K562 (cell line): Measurements from ENCODE around the gene TRAPPC2L. TPM values are rescaled to one million over a fixed set of nuclear protein-coding genes. Genes with fewer than 3 reads are reported as not detected.

ENCODE experiments used
- ATAC-seq: fragments of 200-7000 bp; cut with Tn5 transposase; 3 replicates; pipeline ENCODE4 v1.9.1; 2020; ENCODE audit warnings: moderate library complexity
- BruUV-seq: library from RNA; stranded (reverse); fragments of 400-500 nt; replicated peaks from 2 replicates; lab custom pipeline; 2021; lab: Mats Ljungman, UMichigan
- CTCF ChIA-PET: fragments of 300-600 bp; formaldehyde crosslinking; extraction: SDS; loops from one replicate; lab custom pipeline; 2021; ENCODE audit warnings: low intra/inter-chr PET ratio; lab: Yijun Ruan, JAX
- POLR2A ChIA-PET: fragments of 300-600, 350-650 bp; sonication (Branson Sonifier 250); formaldehyde crosslinking; extraction: SDS; loops from one replicate; lab custom pipeline; 2021; ENCODE audit warnings: antibody characterized with exemption, inconsistent platforms; lab: Yijun Ruan, JAX
- DNase-seq, 4 experiments: peaks; one replicate each; pipeline versions ENCODE4 v3.0.0 to v3.0.0-alpha.2; 2011 to 2018; ENCODE audit warnings: low spot score in 3 of 4, mixed read lengths in 3 of 4; ENCODE audit errors: extremely low read depth in 1 of 4
- FAIRE-seq: peaks from 2 replicates; lab custom pipeline; 2011; peaks lifted over from hg19 to GRCh38; lab: Jason Lieb, UNC
- H2AFZ ChIP-seq: 2 replicates; pipeline ENCODE4 v1.6.0; 2011; ENCODE audit warnings: low read depth, low read length, control low read depth, inconsistent platforms
- H3K27ac ChIP-seq: fragments of 200-600 bp; 3 replicates; pipeline ENCODE4 v1.8.0; 2011; ENCODE audit warnings: low read depth, mild to moderate bottlenecking, control low read depth, inconsistent platforms, low read length, moderate library complexity, mixed read lengths; ENCODE audit errors: extremely low read depth
- H3K27me3 ChIP-seq, 2 experiments: fragments of 300-600 bp in 1 of 2; 2 replicates in 1 of 2; 3 replicates in 1 of 2; pipeline versions ENCODE4 v1.6.0 to v1.8.0; 2011; ENCODE audit warnings: inconsistent platforms in 2 of 2, low read length in 2 of 2, mild to moderate bottlenecking in 1 of 2, mixed read lengths in 1 of 2, moderate library complexity in 1 of 2; ENCODE audit not compliant: control insufficient read depth in 2 of 2, insufficient read depth in 2 of 2
- H3K36me3 ChIP-seq: fragments of 300-600 bp; 3 replicates; pipeline ENCODE4 v1.8.0; 2011; ENCODE audit warnings: mild to moderate bottlenecking, low read length, inconsistent platforms; ENCODE audit not compliant: control insufficient read depth, insufficient read depth
- H3K4me1 ChIP-seq, 2 experiments: fragments of 200-600 bp in 1 of 2; replicated peaks in 1 of 2; 2 replicates in 1 of 2; 3 replicates in 1 of 2; pipeline versions ENCODE4 v1.5.1 to v1.8.0; 2011; ENCODE audit warnings: inconsistent platforms in 2 of 2, low read length in 2 of 2, mild to moderate bottlenecking in 1 of 2, mixed read lengths in 1 of 2, moderate library complexity in 1 of 2; ENCODE audit not compliant: control insufficient read depth in 2 of 2, insufficient read depth in 2 of 2
- H3K4me2 ChIP-seq: 2 replicates; pipeline ENCODE4 v1.6.1; 2011; ENCODE audit warnings: low read length, control low read depth, inconsistent platforms, mixed read lengths; ENCODE audit not compliant: insufficient read depth
- H3K4me3 ChIP-seq: fragments of 200-600 bp; sonication (generic), shearing (Covaris generic); 2 replicates; pipeline ENCODE4 v1.5.1; 2016; ENCODE audit warnings: control low read depth, inconsistent platforms
- H3K79me2 ChIP-seq: fragments of 200-600 bp; 3 replicates; pipeline ENCODE4 v1.8.0; 2011; ENCODE audit warnings: low read length, inconsistent platforms; ENCODE audit not compliant: control insufficient read depth, insufficient read depth
- H3K9ac ChIP-seq, 2 experiments: 2 replicates each; pipeline versions ENCODE4 v1.6.0 to v1.6.1; 2011; ENCODE audit warnings: low read depth in 2 of 2, low read length in 2 of 2, control low read depth in 1 of 2, inconsistent platforms in 1 of 2, mild to moderate bottlenecking in 1 of 2, mixed read lengths in 1 of 2; ENCODE audit not compliant: insufficient read depth in 1 of 2
- H3K9me1 ChIP-seq: one replicate; pipeline ENCODE4 v1.6.0; 2011; ENCODE audit warnings: inconsistent platforms, mild to moderate bottlenecking, low read length, moderate library complexity; ENCODE audit not compliant: control insufficient read depth, insufficient read depth
- H3K9me3 ChIP-seq: replicated peaks from 2 replicates; pipeline ENCODE4 v1.5.1; 2011; ENCODE audit warnings: low read depth, low read length, inconsistent platforms; ENCODE audit not compliant: control insufficient read depth, insufficient read depth
- H4K20me1 ChIP-seq: replicated peaks from 2 replicates; pipeline ENCODE4 v1.6.1; 2011; ENCODE audit warnings: low read length, inconsistent platforms, mixed read lengths; ENCODE audit not compliant: control insufficient read depth, insufficient read depth
- E2F6 ChIP-seq, 2 experiments: IDR thresholded peaks; 2 replicates each; pipeline ENCODE4 v1.6.1; 2011; ENCODE audit warnings: borderline replicate concordance in 1 of 2, control low read depth in 1 of 2, low read depth in 1 of 2, low read length in 1 of 2, mild to moderate bottlenecking in 1 of 2, mixed read lengths in 1 of 2, moderate library complexity in 1 of 2; ENCODE audit not compliant: insufficient read depth in 1 of 2, insufficient read length in 1 of 2, poor library complexity in 1 of 2, severe bottlenecking in 1 of 2; ENCODE audit errors: extremely low read depth in 1 of 2
- POLR2A ChIP-seq: fragments of 450-650 bp; conservative IDR thresholded peaks from 2 replicates; pipeline ENCODE4 v1.6.1; 2016
- POLR2G ChIP-seq: fragments of 200-400 bp; formaldehyde crosslinking; IDR thresholded peaks from 2 replicates; pipeline ENCODE4 v1.6.1; 2017; ENCODE audit warnings: low read depth, mild to moderate bottlenecking, antibody characterized with exemption, low read length, moderate library complexity
- RBM22 ChIP-seq: fragments of 200-400 bp; formaldehyde crosslinking; IDR thresholded peaks from 2 replicates; pipeline ENCODE4 v1.6.1; 2018; ENCODE audit warnings: low read length, low read depth; ENCODE audit not compliant: poor library complexity, severe bottlenecking
- TAF9B ChIP-seq: fragments of 450-650 bp; IDR thresholded peaks from 2 replicates; pipeline ENCODE4 v1.6.1; 2018; ENCODE audit warnings: mild to moderate bottlenecking; ENCODE audit not compliant: partially characterized antibody
- ZNF165 ChIP-seq: fragments of 250-450 bp; sonication (Bioruptor Pico); IDR thresholded peaks from 2 replicates; pipeline ENCODE4 v1.4.0; 2020; ENCODE audit warnings: borderline replicate concordance
- ZNF436 ChIP-seq: fragments of 250-450, 450-650 bp; sonication (Bioruptor Pico); formaldehyde crosslinking; IDR thresholded peaks from 2 replicates; pipeline ENCODE4 v1.7.0; 2020; ENCODE audit warnings: mild to moderate bottlenecking
- WGBS: fragments of 100-300 bp; shearing (Covaris generic); methylation state at CpG from one replicate; pipeline ENCODE4 v1.1.6; 2016; ENCODE audit warnings: low coverage, mixed read lengths; ENCODE audit not compliant: insufficient coverage; ENCODE audit errors: missing lambda C conversion rate; 5-methylcytosine and 5-hydroxymethylcytosine counted together
- in situ Hi-C: fragments of 300-500 bp; cut with MboI; formaldehyde crosslinking; loops from 4 replicates; pipeline ENCODE4 v1.15.0; 2018; ENCODE audit warnings: inconsistent platforms, mixed read lengths
- intact Hi-C: fragments of 100-400 bp; cut with micrococcal nuclease; formaldehyde crosslinking; loops from 2 replicates; pipeline ENCODE4 v1.14.2; 2022
- polyA plus RNA-seq, 8 experiments: library from polyadenylated mRNA; depleted of rRNA in 4 of 8; stranded (reverse) in 5 of 8; unstranded in 3 of 8; fragments of >200 nt; fragmentation: Nextera tagmentation in 2 of 8; fragmentation: Illumina TruSeq in 1 of 8; extraction: Ambion mirVana in 2 of 8; extraction: Trizol in 1 of 8; gene quantifications; 2 replicates each; pipeline versions ENCODE4 v1.2.1 to v1.2.3, GENCODE V29; 2011 to 2014; ENCODE audit warnings: inconsistent platforms in 1 of 8, missing spikeins in 1 of 8
- total RNA-seq, 7 experiments: library from RNA; depleted of rRNA in 6 of 7; stranded (reverse); fragments of >200 nt in 6 of 7; fragmentation: Illumina TruSeq in 2 of 7; extraction: Trizol in 2 of 7; gene quantifications; 2 replicates each; pipeline versions ENCODE4 v1.2.1 to v1.2.3, GENCODE V29; 2011 to 2021; ENCODE audit warnings: low replicate concordance in 1 of 7
- TF ChIP-seq, protein P1 (sequence below): fragments of 250-450 bp; sonication (Bioruptor Pico); IDR thresholded peaks from 2 replicates; pipeline ENCODE4 v1.8.0; 2022; ENCODE audit warnings: moderate library complexity, mild to moderate bottlenecking, inconsistent platforms
- TF ChIP-seq, protein P2 (sequence below): sonication (generic); formaldehyde crosslinking; IDR thresholded peaks from 2 replicates; pipeline ENCODE4 v1.8.1; 2023; ENCODE audit warnings: mild to moderate bottlenecking, missing genetic modification reagents

Gene TRAPPC2L
- total and polyA plus RNA-seq, 9 of the 15 experiments (the other 6 are each of a cell fraction or from before 2014, with no cell fraction given): 60.4 to 398 (median 97.5) TPM

DNA sequence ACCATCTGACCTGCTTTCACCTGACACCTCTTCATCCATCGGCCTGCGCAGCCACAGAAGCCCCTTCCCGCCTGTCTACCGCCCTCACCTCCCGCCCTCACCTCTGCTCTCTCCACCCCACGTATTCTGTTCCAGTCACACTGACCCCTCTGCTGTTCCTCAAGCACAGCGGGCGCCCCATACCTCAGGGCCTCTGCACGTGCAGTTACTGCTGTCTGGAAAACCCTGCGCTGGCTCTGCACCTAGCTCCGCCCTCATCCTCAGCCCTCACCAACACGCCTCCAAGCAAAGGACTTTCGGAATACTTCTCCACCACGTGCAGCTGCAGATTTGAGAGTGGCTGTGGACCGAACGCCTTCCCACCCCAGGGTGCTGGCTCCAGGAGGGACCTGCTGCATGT is 34.2 kb downstream of the TRAPPC2L start:
- Histone ChIP-seq H3K9ac (no peak overlapping the region), H3K4me3 (no peak overlapping the region), H4K20me1 (no peaks in the 10 kb centered on the region)

More for the DNA sequence above, 34.2 kb downstream of the TRAPPC2L start:
- FAIRE-seq (no peak), DNase-seq (no peak), ATAC-seq (no peak)
- in situ Hi-C loops: no loop called here
- Histone ChIP-seq H3K79me2 (peaks cover 23% of the 10 kb centered on the region), H3K36me3 (peaks cover 86% of the 10 kb centered on the region), H3K4me2 (no peak overlapping the region), H3K4me1 (peaks cover 0 to 48% of the 10 kb centered on the region in 2 experiments; a peak in 3 of 5 replicates), H3K27me3 (no peaks in the 10 kb centered on the region), H3K9me1 (no peaks in the 10 kb centered on the region), H2AFZ (no peak overlapping the region), H3K9me3 (peaks cover 29% of the 10 kb centered on the region), H3K27ac (no peak overlapping the region)
- ChIA-PET POLR2A (no interaction called here), CTCF (no interaction called here)
- TF ChIP-seq RBM22 (peak; percentile 59), POLR2G (peak; percentile 47), E2F6 (IDR thresholded peaks at IDR 0.05; ENCODE audit: borderline replicate concordance in 1 of 2, extremely low read depth in 1 of 2, insufficient read depth in 1 of 2, insufficient read length in 1 of 2, low read depth in 1 of 2, low read length in 1 of 2, poor library complexity in 1 of 2, severe bottlenecking in 1 of 2) (peak in 1 of 2 experiments; percentile 4), POLR2A (peak; percentile 44; the same call in 1 of the 2 replicates), ZNF436 (no peak), TAF9B (no peak), ZNF165 (CRISPR knock-in tag) (no peak)
- TF ChIP-seq, protein P1, sequence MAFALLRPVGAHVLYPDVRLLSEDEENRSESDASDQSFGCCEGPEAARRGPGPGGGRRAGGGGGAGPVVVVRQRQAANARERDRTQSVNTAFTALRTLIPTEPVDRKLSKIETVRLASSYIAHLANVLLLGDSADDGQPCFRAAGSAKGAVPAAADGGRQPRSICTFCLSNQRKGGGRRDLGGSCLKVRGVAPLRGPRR (CRISPR knock-in tag): no peak
- TF ChIP-seq, protein P2, sequence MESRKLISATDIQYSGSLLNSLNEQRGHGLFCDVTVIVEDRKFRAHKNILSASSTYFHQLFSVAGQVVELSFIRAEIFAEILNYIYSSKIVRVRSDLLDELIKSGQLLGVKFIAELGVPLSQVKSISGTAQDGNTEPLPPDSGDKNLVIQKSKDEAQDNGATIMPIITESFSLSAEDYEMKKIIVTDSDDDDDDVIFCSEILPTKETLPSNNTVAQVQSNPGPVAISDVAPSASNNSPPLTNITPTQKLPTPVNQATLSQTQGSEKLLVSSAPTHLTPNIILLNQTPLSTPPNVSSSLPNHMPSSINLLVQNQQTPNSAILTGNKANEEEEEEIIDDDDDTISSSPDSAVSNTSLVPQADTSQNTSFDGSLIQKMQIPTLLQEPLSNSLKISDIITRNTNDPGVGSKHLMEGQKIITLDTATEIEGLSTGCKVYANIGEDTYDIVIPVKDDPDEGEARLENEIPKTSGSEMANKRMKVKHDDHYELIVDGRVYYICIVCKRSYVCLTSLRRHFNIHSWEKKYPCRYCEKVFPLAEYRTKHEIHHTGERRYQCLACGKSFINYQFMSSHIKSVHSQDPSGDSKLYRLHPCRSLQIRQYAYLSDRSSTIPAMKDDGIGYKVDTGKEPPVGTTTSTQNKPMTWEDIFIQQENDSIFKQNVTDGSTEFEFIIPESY: 0 out of 2 replicates have a peak, but pooled peaks have one; percentile 48
- WGBS: 95% methylated on average over 14 of the region's 16 CpGs
- BruUV-seq: no TSS peak
- intact Hi-C loops: no loop called here
